ELF-1 (cell line): ENCODE measurements around the gene FARP2.
"Not testable (repeated sequence)": the region's sequence is repeated elsewhere in the genome, so short reads cannot be mapped to it uniquely, and the experiment has no call there.

Experiments used
- DNase-seq: peaks from one replicate; pipeline ENCODE4 v3.0.0-alpha.2; 2016; ENCODE audit warnings: low read depth, low spot score

The FARP2 gene

GRCh38 chr2:241410739-241411176, 54.7 kb downstream of the FARP2 start:
- no peak for DNase-seq

- DNase-seq = no peak
These were observed 56.1 kb downstream of the FARP2 start for GRCh38 chr2:241412144-241412543.

DNA sequence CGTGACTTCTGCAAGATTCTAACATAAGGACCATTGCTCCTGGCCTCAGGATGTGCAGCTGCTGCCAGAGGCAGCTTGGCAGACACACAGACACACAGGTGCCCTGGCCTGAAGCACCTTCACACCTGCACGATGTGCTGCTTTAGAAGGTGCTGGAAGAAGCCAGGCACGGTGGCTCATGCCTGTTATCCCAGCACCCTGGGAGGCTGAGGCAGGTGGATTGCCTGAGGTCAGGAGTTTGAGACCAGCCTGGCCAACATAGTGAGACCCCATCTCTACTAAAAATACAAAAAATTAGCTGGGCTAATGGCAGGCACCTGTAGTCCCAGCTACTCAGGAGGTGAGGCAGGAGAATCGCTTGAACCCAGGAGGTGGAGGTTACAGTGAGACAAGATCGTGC, 57.4 kb downstream of the FARP2 start:
- not testable (repeated sequence) for DNase-seq

GRCh38 chr2:241413929-241414580, 58.0 kb downstream of the FARP2 start:
- DNase-seq = no peak

DNA sequence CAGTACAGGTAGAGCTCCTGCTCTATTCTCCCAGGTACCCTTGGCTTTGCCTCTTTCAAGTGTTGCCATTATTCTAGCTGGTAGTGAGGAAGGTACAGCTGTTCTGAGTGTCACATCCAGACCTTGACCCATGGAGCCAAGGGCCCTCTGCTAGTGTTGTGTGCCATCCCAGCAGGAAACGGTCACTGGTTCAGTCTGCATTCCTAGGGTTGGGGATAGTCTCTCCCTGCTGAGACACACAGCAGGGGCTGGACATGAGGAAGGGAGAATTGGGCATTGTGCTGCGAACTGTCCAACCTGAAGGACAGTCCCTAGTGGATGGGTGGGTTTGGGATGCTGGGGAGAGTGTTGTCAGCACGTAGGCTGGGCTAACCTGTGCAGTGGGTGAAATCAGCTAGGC, 59.1 kb downstream of the FARP2 start:
- DNase-seq = no peak

- DNase-seq = no peak
These were observed 61.5 kb downstream of the FARP2 start for GRCh38 chr2:241417626-241418025.

DNA sequence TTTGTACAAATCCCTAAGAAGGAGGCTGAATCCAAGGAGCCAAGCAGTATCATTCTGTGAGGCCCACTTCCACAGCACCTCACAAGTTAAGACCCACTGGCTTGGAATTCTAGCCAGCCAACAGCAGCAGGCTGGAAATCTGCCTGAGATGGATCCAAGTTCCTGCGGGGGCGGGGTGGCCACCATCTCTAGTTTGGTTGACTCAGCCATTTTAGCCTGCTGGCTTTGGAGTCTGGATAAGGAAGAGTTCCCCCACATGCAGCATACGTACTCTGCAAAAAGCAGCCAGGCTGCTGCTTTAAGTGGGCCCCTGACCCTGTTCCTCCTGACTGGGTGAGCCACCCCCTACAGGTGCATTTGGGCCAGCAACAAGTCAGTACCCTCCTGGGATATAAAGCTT, 65.2 kb downstream of the FARP2 start:
- no peak for DNase-seq

GRCh38 chr2:241421942-241422341, 65.9 kb downstream of the FARP2 start:
- not testable (repeated sequence) for DNase-seq

DNA sequence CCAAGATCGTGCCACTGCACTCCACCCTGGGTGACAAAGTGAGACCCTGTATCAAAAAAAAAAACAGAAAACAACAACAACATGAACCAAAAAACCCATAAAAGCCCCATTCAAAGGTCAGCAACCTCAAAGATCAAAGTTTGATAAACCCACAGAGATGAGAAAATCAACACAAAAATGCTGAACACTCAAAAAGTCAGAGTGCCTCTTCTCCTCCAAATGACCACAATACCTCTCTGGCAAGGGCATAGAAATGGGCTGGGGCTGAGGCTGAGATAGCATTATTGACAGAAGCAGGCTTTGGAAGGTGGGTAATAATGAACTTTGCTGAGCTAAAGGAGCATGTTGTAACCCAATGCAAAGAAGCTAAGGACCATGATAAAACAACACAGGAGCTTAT, 66.3 kb downstream of the FARP2 start:
- DNase-seq = no peak

- DNase-seq = not testable (repeated sequence)
These were observed 67.4 kb downstream of the FARP2 start for GRCh38 chr2:241423489-241423888.

- no peak for DNase-seq
These were observed 69.3 kb downstream of the FARP2 start for GRCh38 chr2:241425368-241425767.

GRCh38 chr2:241430178-241430577, 74.1 kb downstream of the FARP2 start:
- no peak for DNase-seq

DNA sequence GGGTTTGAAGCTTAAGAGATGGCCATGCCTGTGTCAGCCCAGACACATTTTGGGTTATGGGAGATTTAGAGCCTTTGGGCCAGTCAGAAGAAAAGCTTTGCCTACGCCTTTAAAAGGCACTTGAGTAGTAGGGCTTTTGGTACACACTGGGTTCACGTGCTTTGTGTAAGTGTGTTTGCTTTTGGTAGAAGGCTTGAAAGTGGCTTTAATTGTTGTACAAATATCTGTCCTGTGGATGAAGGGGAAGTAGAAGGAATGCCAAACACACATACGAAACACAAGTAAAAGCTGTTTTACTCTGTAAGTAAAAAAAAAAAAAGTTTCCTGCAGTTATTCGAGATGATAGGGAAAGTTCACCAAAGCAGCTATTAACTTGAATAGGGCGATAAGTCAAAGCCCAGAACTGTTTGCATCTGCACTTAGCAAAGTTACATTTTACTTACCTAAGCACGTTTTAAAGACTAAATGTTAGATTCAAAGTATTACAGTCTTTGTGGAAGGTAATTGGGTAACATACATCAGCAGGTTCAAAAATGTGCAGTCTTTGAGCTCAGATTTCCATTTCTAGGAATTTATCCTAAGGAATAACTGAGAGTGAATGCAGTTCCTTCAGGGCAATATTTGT, 76.9 kb downstream of the FARP2 start:
- no peak for DNase-seq

- DNase-seq = no peak
These were observed 81.1 kb downstream of the FARP2 start for GRCh38 chr2:241437179-241437578.

- DNase-seq = no peak
These were observed 85.4 kb downstream of the FARP2 start for GRCh38 chr2:241441492-241441891.

DNA sequence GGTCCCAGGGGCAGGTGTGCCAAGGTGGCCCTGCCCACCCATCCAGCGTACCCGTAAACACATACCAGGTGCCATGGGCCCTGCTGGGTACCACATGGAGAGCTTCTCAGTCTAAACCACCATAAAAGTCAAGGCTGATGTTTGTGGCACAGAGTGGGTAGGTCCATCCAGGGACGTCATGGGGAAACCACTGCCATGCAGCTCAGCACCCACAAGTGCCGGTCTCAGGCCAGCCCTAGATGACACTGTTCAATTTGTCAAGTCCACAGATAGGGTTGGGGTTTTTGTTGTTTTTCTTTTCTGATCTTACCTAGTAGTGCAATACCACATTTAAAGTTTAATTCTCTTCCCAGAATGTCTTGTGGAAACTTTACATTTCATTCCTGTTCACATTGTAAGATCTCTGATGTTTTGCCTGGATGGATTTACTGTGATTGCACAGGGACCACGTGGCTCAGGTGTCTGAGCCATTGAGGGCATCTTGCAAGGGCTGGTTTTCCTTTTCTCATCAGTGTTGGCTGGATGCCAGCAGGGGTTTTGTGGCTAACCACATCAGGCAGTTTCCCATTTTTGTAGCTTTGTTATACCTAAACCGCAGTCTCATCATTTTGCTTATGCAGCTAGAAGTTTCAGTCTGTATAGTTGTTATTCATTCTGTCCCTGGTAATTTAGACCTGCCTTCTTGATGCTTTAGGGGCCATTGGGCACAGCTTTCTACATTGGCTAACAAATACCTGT, 87.6 kb downstream of the FARP2 start:
- DNase-seq = no peak

- DNase-seq = peak; percentile 71
These were observed 89.3 kb downstream of the FARP2 start for GRCh38 chr2:241445426-241445825.

GRCh38 chr2:241450092-241450491, 94.0 kb downstream of the FARP2 start:
- not testable (repeated sequence) for DNase-seq

DNA sequence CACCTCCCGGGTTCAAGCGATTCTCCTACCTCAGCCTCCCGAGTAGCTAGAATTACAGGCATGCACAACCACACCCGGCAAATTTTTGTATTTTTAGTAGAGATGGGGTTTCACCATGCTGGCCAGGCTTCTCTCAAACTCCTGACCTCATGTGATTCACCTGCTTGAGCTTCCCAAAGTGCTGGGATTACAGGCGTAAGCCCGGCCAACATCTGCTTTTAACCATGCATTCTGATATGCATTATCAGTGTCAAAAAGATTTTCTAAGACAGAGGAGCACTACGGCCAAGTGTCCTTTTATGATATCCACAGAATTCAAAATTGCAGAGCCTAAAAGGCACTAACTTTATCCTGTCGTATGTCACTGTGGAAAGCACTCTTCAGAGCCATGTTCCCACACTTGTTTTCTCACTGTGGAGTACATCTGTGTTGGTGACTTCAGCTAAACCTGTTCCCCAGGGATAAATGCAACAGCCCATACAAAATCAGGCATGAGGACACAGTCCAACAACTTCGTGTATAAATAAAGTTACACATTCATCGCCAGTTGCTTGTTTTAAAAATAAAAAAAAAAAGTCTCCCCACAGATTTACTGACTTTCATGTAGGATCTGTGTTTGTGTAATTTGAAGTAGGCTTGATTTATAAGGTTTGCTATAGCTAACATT, 95.9 kb downstream of the FARP2 start:
- DNase-seq = no peak

DNA sequence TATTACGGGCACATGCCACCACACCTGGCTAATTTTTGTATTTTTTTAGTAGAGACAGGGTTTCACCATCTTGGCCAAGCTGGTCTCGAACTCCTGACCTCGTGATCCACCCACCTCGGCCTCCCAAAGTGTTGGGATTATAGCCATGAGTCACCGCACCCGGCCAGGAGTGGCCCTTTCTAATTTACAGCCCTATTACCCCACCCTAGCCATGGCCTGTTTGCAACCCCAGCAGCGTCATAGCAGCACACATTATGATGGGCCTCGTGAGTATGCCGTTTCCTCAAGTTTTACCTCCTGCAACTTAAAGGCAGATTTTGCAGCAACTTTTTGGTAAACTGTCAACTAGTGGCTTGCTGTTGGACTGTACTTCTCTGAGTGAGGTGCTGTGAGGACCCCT, 97.8 kb downstream of the FARP2 start:
- DNase-seq = not testable (repeated sequence)

- DNase-seq = no peak
These were observed 98.9 kb downstream of the FARP2 start for GRCh38 chr2:241454837-241455485.

DNA sequence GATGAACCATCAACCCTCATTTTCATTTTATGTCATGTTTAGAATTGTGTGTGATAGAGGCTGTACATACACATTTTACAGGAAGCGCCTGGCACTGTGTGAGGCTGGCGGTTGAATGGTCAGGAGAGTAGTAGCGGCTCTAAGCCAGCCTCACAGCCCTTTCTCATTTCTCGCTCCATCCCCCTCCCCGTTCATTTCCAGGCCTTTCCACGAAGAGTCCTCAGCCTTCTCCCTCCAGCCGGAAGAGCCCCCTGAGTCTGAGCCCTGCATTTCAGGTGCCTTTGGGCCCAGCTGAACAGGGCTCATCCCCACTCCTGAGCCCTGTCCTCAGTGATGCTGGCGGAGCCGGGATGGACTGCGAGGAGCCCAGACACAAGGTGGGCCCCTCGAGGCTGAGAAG, 100.5 kb downstream of the FARP2 start:
- peak; percentile 18 for DNase-seq
